HG02870 (cell line): Measurements from ENCODE around the gene SVEP1.

Source experiments
- ATAC-seq: cut with Tn5 transposase; IDR thresholded peaks from one replicate; pipeline ENCODE4 v1.9.1; 2021; ENCODE audit warnings: mild to moderate bottlenecking, moderate library complexity; ENCODE audit not compliant: unreplicated experiment

The SVEP1 gene

GRCh38 chr9:110328763-110329162 is 250.8 kb downstream of the SVEP1 start:
- ATAC-seq: no peak

GRCh38 chr9:110327716-110328115 is 251.8 kb downstream of the SVEP1 start:
- no peak for ATAC-seq

GRCh38 chr9:110323818-110324217 is 255.7 kb downstream of the SVEP1 start:
- no peak for ATAC-seq

- ATAC-seq: no peak
Measured at GRCh38 chr9:110320651-110321445, 258.7 kb downstream of the SVEP1 start.

- ATAC-seq: no peak
Measured at GRCh38 chr9:110319781-110320492, 259.6 kb downstream of the SVEP1 start.

- ATAC-seq: no peak
Measured at GRCh38 chr9:110317911-110318310, 261.6 kb downstream of the SVEP1 start.

- peak; percentile 95 for ATAC-seq
Measured at GRCh38 chr9:110316261-110317075, 263.1 kb downstream of the SVEP1 start.
